HG02798 (cell line): Measurements from ENCODE around the gene SMIM38.

ENCODE experiments used
- ATAC-seq: cut with Tn5 transposase; IDR thresholded peaks from one replicate; pipeline ENCODE4 v1.9.1; 2021; ENCODE audit warnings: mild to moderate bottlenecking; ENCODE audit not compliant: unreplicated experiment, poor library complexity

The SMIM38 gene

GRCh38 chr11:69199583-69200315 is 44.0 kb downstream of the SMIM38 start:
- ATAC-seq: no peak

- ATAC-seq: no peak
Observed at GRCh38 chr11:69200331-69201065, 44.8 kb downstream of the SMIM38 start.

GRCh38 chr11:69201066-69201365 is 45.3 kb downstream of the SMIM38 start:
- no peak for ATAC-seq

GRCh38 chr11:69201764-69202370 is 46.1 kb downstream of the SMIM38 start:
- no peak for ATAC-seq

GRCh38 chr11:69202511-69203221 is 46.9 kb downstream of the SMIM38 start:
- ATAC-seq: no peak

GRCh38 chr11:69203381-69203780 is 47.6 kb downstream of the SMIM38 start:
- ATAC-seq: no peak

- no peak for ATAC-seq
Observed at GRCh38 chr11:69203901-69204245, 48.1 kb downstream of the SMIM38 start.

- no peak for ATAC-seq
Observed at GRCh38 chr11:69204246-69204940, 48.7 kb downstream of the SMIM38 start.

- no peak for ATAC-seq
Observed at GRCh38 chr11:69204941-69205742, 49.4 kb downstream of the SMIM38 start.
